ENCODE results near the gene IGSF22. TPM values are rescaled to one million over a fixed set of nuclear protein-coding genes. Genes with fewer than 3 reads are reported as not detected.

Gene IGSF22
- total RNA-seq, result 0.03 and 0.32 TPM in 2 replicates
- 0.64 and 0.82 TPM in 2 replicates for polyA plus RNA-seq

DNA sequence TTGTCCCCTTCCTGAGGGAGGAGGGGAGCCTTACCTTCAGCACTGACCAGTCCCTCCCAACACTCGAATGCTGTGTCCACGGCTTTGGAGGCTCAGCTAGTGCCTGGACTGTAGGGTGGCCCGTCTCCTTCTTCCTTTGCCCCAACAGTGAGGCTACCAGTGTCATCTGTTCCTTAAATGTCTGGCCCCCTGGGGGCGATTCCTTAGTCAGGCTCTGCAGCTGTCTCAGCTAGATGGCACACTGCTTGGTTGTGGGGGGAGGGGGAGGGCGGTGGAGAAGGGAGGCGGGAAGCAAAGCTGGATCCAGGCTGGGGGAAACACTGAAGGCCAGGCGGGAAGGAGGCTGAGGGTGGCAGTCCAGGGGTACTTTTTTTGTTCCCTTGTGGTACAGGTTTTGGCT lies at the start of gene IGSF22:
Gene IGSF22 (minus strand): TSS at position 149 of the 400 bp plus-strand sequence. CDS start 1,952 bp downstream, outside the sequence.
- H3K9me3 ChIP-seq (ENCODE audit: low read depth), result no peaks in the 10 kb centered on the region
- no peak for DNase-seq (ENCODE audit: low read depth in 1 of 2, low spot score in 1 of 2)
- H3K36me3 ChIP-seq, result no peaks in the 10 kb centered on the region
- H3K27me3 ChIP-seq, result no peaks in the 10 kb centered on the region
- no peak within 1 kb of the TSS for H3K27ac ChIP-seq
- no peaks in the 10 kb centered on the region for H3K4me1 ChIP-seq (ENCODE audit: low read depth)
- TF ChIP-seq, protein P1, sequence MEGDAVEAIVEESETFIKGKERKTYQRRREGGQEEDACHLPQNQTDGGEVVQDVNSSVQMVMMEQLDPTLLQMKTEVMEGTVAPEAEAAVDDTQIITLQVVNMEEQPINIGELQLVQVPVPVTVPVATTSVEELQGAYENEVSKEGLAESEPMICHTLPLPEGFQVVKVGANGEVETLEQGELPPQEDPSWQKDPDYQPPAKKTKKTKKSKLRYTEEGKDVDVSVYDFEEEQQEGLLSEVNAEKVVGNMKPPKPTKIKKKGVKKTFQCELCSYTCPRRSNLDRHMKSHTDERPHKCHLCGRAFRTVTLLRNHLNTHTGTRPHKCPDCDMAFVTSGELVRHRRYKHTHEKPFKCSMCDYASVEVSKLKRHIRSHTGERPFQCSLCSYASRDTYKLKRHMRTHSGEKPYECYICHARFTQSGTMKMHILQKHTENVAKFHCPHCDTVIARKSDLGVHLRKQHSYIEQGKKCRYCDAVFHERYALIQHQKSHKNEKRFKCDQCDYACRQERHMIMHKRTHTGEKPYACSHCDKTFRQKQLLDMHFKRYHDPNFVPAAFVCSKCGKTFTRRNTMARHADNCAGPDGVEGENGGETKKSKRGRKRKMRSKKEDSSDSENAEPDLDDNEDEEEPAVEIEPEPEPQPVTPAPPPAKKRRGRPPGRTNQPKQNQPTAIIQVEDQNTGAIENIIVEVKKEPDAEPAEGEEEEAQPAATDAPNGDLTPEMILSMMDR (IDR thresholded peaks at IDR 0.05; ENCODE audit: low read depth, low read length), result no peak
- H3K4me3 ChIP-seq, result no peak within 1 kb of the TSS

GRCh38 chr11:18774801-18775200 lies 48.8 kb upstream of the IGSF22 start:
- H3K4me1 ChIP-seq (ENCODE audit: low read depth), result no peaks in the 10 kb centered on the region
- TF ChIP-seq, protein P1 (IDR thresholded peaks at IDR 0.05; ENCODE audit: low read depth, low read length), result no peak
- no peak overlapping the region for H3K4me3 ChIP-seq
- peaks cover 3% of the 10 kb centered on the region for H3K27me3 ChIP-seq
- no peaks in the 10 kb centered on the region for H3K9me3 ChIP-seq (ENCODE audit: low read depth)
- no peak for DNase-seq (ENCODE audit: low read depth in 1 of 2, low spot score in 1 of 2)
- H3K27ac ChIP-seq, result no peak overlapping the region
- no peaks in the 10 kb centered on the region for H3K36me3 ChIP-seq

DNA sequence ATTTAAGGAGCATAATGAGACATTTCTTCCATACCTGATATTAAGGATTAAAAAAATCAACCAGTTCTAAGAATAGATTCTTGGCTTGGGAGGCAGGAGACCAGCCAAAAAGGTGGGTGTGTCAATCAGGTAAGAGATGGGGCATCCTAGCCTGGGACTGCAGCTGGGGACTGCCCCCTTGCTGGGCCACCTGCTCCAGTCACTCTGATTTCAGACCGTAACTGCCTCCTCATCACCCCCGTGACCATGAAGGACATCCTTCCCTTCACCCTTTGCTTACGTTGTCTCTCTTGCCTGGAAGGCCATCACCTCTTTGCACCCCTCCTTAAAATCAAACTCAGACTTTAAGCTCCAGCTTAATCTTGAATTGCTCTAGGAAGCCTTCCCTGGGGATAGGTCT lies 47.7 kb upstream of the IGSF22 start:
- H3K36me3 ChIP-seq, result no peaks in the 10 kb centered on the region
- H3K9me3 ChIP-seq (ENCODE audit: low read depth), result no peaks in the 10 kb centered on the region
- TF ChIP-seq, protein P1 (IDR thresholded peaks at IDR 0.05; ENCODE audit: low read depth, low read length), result no peak
- no peak overlapping the region for H3K4me3 ChIP-seq
- no peaks in the 10 kb centered on the region for H3K4me1 ChIP-seq (ENCODE audit: low read depth)
- H3K27ac ChIP-seq, result no peak overlapping the region
- peaks cover 3% of the 10 kb centered on the region for H3K27me3 ChIP-seq
- no peak for DNase-seq (ENCODE audit: low read depth in 1 of 2, low spot score in 1 of 2)

DNA sequence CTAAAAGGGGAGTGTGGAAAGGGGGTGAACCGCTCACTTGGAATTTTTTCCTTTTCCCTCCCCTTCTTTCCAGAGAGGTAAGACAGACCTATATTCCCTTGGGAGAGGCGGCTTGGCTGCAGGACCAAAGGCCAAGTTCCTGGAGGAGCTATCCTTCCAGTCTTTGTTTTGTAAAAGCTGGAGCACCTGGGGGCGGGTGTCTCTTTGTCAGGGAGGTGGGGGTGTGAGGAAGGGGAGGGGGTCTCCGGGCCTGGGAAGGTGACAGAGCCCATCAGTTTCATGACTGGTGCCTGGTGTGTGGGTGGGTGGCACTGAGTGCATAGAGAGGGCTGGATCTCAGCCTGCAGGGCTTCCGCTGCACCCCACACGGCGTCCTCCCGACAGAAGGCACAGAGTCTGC lies 47.1 kb upstream of the IGSF22 start:
- no peak overlapping the region for H3K4me3 ChIP-seq
- peaks cover 3% of the 10 kb centered on the region for H3K27me3 ChIP-seq
- TF ChIP-seq, protein P1 (IDR thresholded peaks at IDR 0.05; ENCODE audit: low read depth, low read length), result no peak
- no peak for DNase-seq (ENCODE audit: low read depth in 1 of 2, low spot score in 1 of 2)
- H3K9me3 ChIP-seq (ENCODE audit: low read depth), result no peaks in the 10 kb centered on the region
- no peaks in the 10 kb centered on the region for H3K4me1 ChIP-seq (ENCODE audit: low read depth)
- no peaks in the 10 kb centered on the region for H3K36me3 ChIP-seq
- H3K27ac ChIP-seq, result no peak overlapping the region

GRCh38 chr11:18772211-18772610 lies 46.2 kb upstream of the IGSF22 start:
- H3K36me3 ChIP-seq, result no peaks in the 10 kb centered on the region
- H3K4me1 ChIP-seq (ENCODE audit: low read depth), result no peaks in the 10 kb centered on the region
- TF ChIP-seq, protein P1 (IDR thresholded peaks at IDR 0.05; ENCODE audit: low read depth, low read length), result no peak
- no peak for DNase-seq (ENCODE audit: low read depth in 1 of 2, low spot score in 1 of 2)
- H3K27me3 ChIP-seq, result peaks cover 3% of the 10 kb centered on the region
- H3K4me3 ChIP-seq, result no peak overlapping the region
- H3K27ac ChIP-seq, result no peak overlapping the region
- no peaks in the 10 kb centered on the region for H3K9me3 ChIP-seq (ENCODE audit: low read depth)

Data from cardiac muscle cell (in vitro differentiated cells and primary cell).